ENCODE results near the gene PLXNB2.

DNA sequence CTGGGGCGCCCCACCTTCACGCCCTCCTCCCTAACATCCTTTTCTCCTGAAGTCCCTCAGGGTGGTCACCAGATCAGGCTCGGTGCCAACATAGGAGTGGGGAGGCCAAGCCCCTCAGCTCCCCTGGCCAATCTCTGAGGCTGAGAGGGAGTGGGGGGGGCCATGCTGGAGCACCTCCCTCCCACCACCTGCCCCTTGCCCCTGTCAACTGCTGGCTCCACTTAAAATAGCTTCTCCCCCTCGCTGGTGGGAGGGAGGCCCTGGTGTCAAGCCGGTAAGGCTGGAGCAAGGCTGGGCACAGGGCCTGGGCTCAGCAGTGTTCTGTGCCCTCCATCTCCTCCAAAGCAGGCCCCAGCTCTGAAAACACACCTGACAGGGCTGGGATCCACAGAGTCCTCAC lies 4.9 kb downstream of the PLXNB2 start:
- TF ChIP-seq CTCF (IDR thresholded peaks at IDR 0.05) = no peak
- TF ChIP-seq RAD21 (IDR thresholded peaks at IDR 0.05; ENCODE audit: low read length) = no peak
- no peak for TF ChIP-seq FOXJ3 (CRISPR knock-in tag; IDR thresholded peaks at IDR 0.05)
- TF ChIP-seq EZH2phosphoT487 (IDR thresholded peaks at IDR 0.05; ENCODE audit: borderline replicate concordance, low read depth) = no peak
- no peak for TF ChIP-seq EP300 (IDR thresholded peaks at IDR 0.05; ENCODE audit: borderline replicate concordance in 1 of 2, low read depth in 1 of 2, low read length in 1 of 2)
- no peak for TF ChIP-seq RFX5 (IDR thresholded peaks at IDR 0.05; ENCODE audit: low read length)
- TF ChIP-seq, protein P1, sequence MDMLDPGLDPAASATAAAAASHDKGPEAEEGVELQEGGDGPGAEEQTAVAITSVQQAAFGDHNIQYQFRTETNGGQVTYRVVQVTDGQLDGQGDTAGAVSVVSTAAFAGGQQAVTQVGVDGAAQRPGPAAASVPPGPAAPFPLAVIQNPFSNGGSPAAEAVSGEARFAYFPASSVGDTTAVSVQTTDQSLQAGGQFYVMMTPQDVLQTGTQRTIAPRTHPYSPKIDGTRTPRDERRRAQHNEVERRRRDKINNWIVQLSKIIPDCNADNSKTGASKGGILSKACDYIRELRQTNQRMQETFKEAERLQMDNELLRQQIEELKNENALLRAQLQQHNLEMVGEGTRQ (IDR thresholded peaks at IDR 0.05; ENCODE audit: borderline replicate concordance, low read depth, low read length) = no peak
- TF ChIP-seq, protein P2, sequence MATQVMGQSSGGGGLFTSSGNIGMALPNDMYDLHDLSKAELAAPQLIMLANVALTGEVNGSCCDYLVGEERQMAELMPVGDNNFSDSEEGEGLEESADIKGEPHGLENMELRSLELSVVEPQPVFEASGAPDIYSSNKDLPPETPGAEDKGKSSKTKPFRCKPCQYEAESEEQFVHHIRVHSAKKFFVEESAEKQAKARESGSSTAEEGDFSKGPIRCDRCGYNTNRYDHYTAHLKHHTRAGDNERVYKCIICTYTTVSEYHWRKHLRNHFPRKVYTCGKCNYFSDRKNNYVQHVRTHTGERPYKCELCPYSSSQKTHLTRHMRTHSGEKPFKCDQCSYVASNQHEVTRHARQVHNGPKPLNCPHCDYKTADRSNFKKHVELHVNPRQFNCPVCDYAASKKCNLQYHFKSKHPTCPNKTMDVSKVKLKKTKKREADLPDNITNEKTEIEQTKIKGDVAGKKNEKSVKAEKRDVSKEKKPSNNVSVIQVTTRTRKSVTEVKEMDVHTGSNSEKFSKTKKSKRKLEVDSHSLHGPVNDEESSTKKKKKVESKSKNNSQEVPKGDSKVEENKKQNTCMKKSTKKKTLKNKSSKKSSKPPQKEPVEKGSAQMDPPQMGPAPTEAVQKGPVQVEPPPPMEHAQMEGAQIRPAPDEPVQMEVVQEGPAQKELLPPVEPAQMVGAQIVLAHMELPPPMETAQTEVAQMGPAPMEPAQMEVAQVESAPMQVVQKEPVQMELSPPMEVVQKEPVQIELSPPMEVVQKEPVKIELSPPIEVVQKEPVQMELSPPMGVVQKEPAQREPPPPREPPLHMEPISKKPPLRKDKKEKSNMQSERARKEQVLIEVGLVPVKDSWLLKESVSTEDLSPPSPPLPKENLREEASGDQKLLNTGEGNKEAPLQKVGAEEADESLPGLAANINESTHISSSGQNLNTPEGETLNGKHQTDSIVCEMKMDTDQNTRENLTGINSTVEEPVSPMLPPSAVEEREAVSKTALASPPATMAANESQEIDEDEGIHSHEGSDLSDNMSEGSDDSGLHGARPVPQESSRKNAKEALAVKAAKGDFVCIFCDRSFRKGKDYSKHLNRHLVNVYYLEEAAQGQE (IDR thresholded peaks at IDR 0.05; ENCODE audit: low read depth, low read length) = no peak
- TF ChIP-seq POLR2AphosphoS5 (IDR thresholded peaks at IDR 0.05; ENCODE audit: low read depth, low read length) = no peak
- TF ChIP-seq JUND (IDR thresholded peaks at IDR 0.05) = no peak
- TF ChIP-seq MAX (IDR thresholded peaks at IDR 0.05; ENCODE audit: low read depth) = no peak
- no peak for TF ChIP-seq SIN3A (IDR thresholded peaks at IDR 0.05; ENCODE audit: borderline replicate concordance, low read depth, low read length)

Measured in SK-N-SH (cell line).